ENCODE results near the gene CTNNA2. TPM values are rescaled to one million over a fixed set of nuclear protein-coding genes. Genes with fewer than 3 reads are reported as not detected.

The CTNNA2 gene
- total and polyA plus RNA-seq, 2 of the 8 experiments (the other 6 are each of a cell fraction or from before 2014, with no cell fraction given) = 3.9 to 9.0 TPM

DNA sequence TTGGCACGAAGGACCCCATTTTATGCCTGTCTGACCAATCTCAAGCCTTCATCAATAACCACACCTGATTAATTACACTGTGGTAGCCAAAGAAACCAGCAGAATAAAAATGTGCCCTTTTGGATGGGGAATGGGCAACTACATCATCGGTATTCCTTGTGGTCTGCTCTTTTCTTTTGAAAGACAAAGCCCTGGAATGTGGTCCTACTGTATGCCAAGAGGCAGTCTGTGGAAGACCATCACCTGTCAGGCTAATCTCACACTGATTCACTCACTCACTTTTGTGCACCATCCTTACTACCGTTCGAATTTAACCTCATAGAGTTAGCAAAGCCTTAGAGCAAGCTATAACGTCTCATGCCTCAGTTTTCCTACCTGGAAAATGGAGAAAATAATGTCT is 1066.9 kb downstream of the CTNNA2 start:
- no peak overlapping the region for H3K18ac ChIP-seq (ENCODE audit: extremely low read depth, low read length)
- H4K5ac ChIP-seq (ENCODE audit: insufficient read length, low read depth, low read length) = no peak overlapping the region
- no peak overlapping the region for H3K14ac ChIP-seq (ENCODE audit: insufficient read length)
- ChIA-PET POLR2A (ENCODE audit: partially characterized antibody) (no interaction called here), CTCF (ENCODE audit: partially characterized antibody) (no interaction called here)
- no peaks in the 10 kb centered on the region for H3K79me1 ChIP-seq (ENCODE audit: low read depth, low read length)
- H3K9me3 ChIP-seq (ENCODE audit: insufficient read depth in 2 of 2, low read depth in 1 of 2, low read length in 1 of 2) = no peaks in the 10 kb centered on the region
- peak overlapping the region in 1 of 2 experiments; percentile 39; a peak in 1 of 4 replicates for H3K4me2 ChIP-seq (ENCODE audit: insufficient read depth in 1 of 2, low read depth in 2 of 2, low read length in 2 of 2)
- peak; percentile 89 for TF ChIP-seq TEAD4 (IDR thresholded peaks at IDR 0.05; ENCODE audit: low read depth, low read length)
- no peak for TF ChIP-seq EZH2 (IDR thresholded peaks at IDR 0.05; ENCODE audit: low read depth, low read length, severe bottlenecking)
- H3K79me2 ChIP-seq (ENCODE audit: control insufficient read depth in 1 of 2, insufficient read depth in 2 of 2, low read length in 2 of 2) = no peaks in the 10 kb centered on the region
- 78% methylated on average over 4 of the region's 5 CpGs; no CpG with 5 or more reads in 1 of the 2 experiments for WGBS, 2 experiments (ENCODE audit: extremely low coverage in 1 of 2, insufficient coverage in 1 of 2, insufficient read length in 1 of 2, insufficient replicate concordance in 2 of 2, low coverage in 1 of 2, low lambda C conversion rate in 2 of 2, missing lambda C conversion rate in 1 of 2)
- H3K23me2 ChIP-seq (ENCODE audit: low read depth, low read length) = no peaks in the 10 kb centered on the region
- H3K23ac ChIP-seq (ENCODE audit: insufficient read length) = no peak overlapping the region
- H4K8ac ChIP-seq (ENCODE audit: extremely low read depth, insufficient read depth, low read length) = no peak overlapping the region
- H2BK15ac ChIP-seq (ENCODE audit: low read length) = no peak overlapping the region
- no peaks in the 10 kb centered on the region for H4K20me1 ChIP-seq (replicated peaks in 1 of 2; ENCODE audit: control insufficient read depth in 1 of 2, insufficient read depth in 2 of 2, low read length in 2 of 2)
- no peaks in the 10 kb centered on the region for H3K27me3 ChIP-seq (replicated peaks in 1 of 4; ENCODE audit: control insufficient read depth in 3 of 4, extremely low read depth in 1 of 4, insufficient read depth in 3 of 4, low read length in 3 of 4)
- H3K36me3 ChIP-seq (ENCODE audit: control insufficient read depth in 2 of 4, insufficient read depth in 4 of 4, low read length in 3 of 4) = no peaks in the 10 kb centered on the region
- H3K4me3 ChIP-seq (ENCODE audit: extremely low read depth in 1 of 4, insufficient read depth in 2 of 4, low read depth in 3 of 4, low read length in 4 of 4) = no peak overlapping the region
- no peak overlapping the region for H3K9ac ChIP-seq (replicated peaks in 1 of 4; ENCODE audit: extremely low read depth in 1 of 4, low read depth in 3 of 4, low read length in 3 of 4)
- DNase-seq (ENCODE audit: low read depth in 1 of 2, low spot score in 2 of 2) (no peak), FAIRE-seq (peak; percentile 82)
- no peak overlapping the region for H4K91ac ChIP-seq (replicated peaks; ENCODE audit: insufficient read length, low read length)
- no peak overlapping the region for H3K27ac ChIP-seq (ENCODE audit: low read depth, low read length)
- no peak overlapping the region for H2AK5ac ChIP-seq (ENCODE audit: low read depth, low read length)
- no peak overlapping the region for H2BK120ac ChIP-seq (replicated peaks; ENCODE audit: low read depth, low read length)
- no peak overlapping the region for H2BK12ac ChIP-seq (ENCODE audit: low read depth, low read length)
- H2BK20ac ChIP-seq (ENCODE audit: low read length) = no peak overlapping the region
- H2BK5ac ChIP-seq (ENCODE audit: low read depth, low read length) = no peak overlapping the region
- H2AFZ ChIP-seq (ENCODE audit: low read length) = no peak overlapping the region
- peaks cover 0 to 7% (median 1%) of the 10 kb centered on the region in 4 experiments; a peak in 2 of 7 replicates for H3K4me1 ChIP-seq (replicated peaks in 1 of 4; ENCODE audit: control insufficient read depth in 3 of 4, insufficient read depth in 4 of 4, low read length in 3 of 4)
- no peak overlapping the region for H3K56ac ChIP-seq (replicated peaks; ENCODE audit: insufficient read length, low read depth, low read length)
- H3K4ac ChIP-seq (replicated peaks; ENCODE audit: insufficient read length, low read depth, low read length) = no peak overlapping the region

Data from H1 (cell line).